Heart left ventricle (tissue), 13 donors: Measurements from ENCODE around the gene WARS2.

Experiments used
- CTCF ChIP-seq, 12 donors: fragments of 200-600 bp; sonication (generic) in 4 of 12; IDR thresholded peaks; one replicate each; pipeline versions ENCODE4 v1.5.0 to v1.8.0; 2018 to 2022; ENCODE audit warnings: antibody characterized with exemption in 12 of 12, mild to moderate bottlenecking in 5 of 12
- POLR2A ChIP-seq, 2 donors: fragments of 450-650 bp; IDR thresholded peaks; one replicate each; pipeline ENCODE4 v1.6.1; 2017; ENCODE audit warnings: antibody characterized with exemption in 2 of 2, mild to moderate bottlenecking in 2 of 2, moderate library complexity in 2 of 2
- donor health status: ischemic (EF 13 %, LVEDD 7.1; RV severe dilation, severe dysfunction).
- donor health status: DM: no; HTN: yes; CAD: no.
- donor health status: DM: no; HTN: no; CAD: no.
- donor health status: ischemic (EF 25% LVEDD 6.9; RV normal size, moderate dysfunction).
- donor health status: ischemic (EF 25% LVEDD 5.7; RV mildly dilated, moderate dysfunction).
- donor health status: ischemic (EF 35%, LVEDD 5.7; RV mildly dilated, moderate dysfunction).
- donor health status: nonischemic (EF 11% LVEDD 7.7; RV severe dilation, severe dysfunction).
- donor health status: DM: yes; HTN: yes; CAD: no.
- donor health status: PGD.
- donor health status: ischemic (EF 29% LVEDD 5.4; RV normal size, mild dysfunction).
- donor health status: nonischemic (EF 23%, LVEDD 6.1; RV moderate dilation, normal function).

DNA sequence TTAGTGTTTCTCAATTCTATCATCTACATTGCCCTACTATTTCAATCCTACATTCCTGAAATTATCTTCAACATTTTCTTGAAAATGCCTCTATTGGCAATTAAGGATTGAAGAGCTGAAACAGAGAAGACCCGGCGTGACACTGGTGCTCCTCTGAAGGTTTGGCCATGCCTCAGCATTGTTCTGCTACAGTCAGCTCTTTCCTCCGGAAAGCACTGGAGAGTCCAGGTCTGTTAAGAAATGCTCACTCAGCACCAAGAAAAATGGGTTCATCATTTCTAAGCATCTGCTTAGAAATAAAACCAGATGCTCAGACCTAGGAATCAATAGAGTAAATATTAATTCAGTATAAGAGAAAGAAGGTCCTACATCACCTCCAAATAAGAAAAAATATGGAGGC, 58.8 kb downstream of the WARS2 start:
- TF ChIP-seq POLR2A (IDR thresholded peaks at IDR 0.05): no peak
- no peak for TF ChIP-seq CTCF (IDR thresholded peaks at IDR 0.05)
